HepG2 (cell line): ENCODE measurements around the gene VEGFB. TPM values are rescaled to one million over a fixed set of nuclear protein-coding genes. Genes with fewer than 3 reads are reported as not detected.

Experiments used
- BHLHE40 ChIP-seq: IDR thresholded peaks from 2 replicates; pipeline ENCODE4 v1.6.1; 2011; ENCODE audit warnings: low read length, improper control_type of control experiment
- JUND ChIP-seq: sonication (generic); formaldehyde crosslinking; IDR thresholded peaks from 2 replicates; pipeline ENCODE4 v1.8.0; 2022; ENCODE audit warnings: mild to moderate bottlenecking, missing genetic modification reagents
- MIER2 ChIP-seq: IDR thresholded peaks from 2 replicates; pipeline ENCODE4 v1.6.1; 2016; ENCODE audit warnings: missing biosample characterization, missing genetic modification reagents
- PCBP2 ChIP-seq: fragments of 200-400 bp; formaldehyde crosslinking; optimal IDR thresholded peaks from 2 replicates; pipeline ENCODE3; 2018; ENCODE audit warnings: low read length, low read depth; ENCODE audit not compliant: poor library complexity, severe bottlenecking
- ZBTB20 ChIP-seq: sonication (generic); formaldehyde crosslinking; IDR thresholded peaks from 2 replicates; pipeline ENCODE4 v1.8.1; 2023; ENCODE audit warnings: missing genetic modification reagents, low read depth, mild to moderate bottlenecking, borderline replicate concordance
- ZMYM2 ChIP-seq: sonication (generic); formaldehyde crosslinking; IDR thresholded peaks from 2 replicates; pipeline ENCODE4 v1.8.0; 2022; ENCODE audit warnings: mild to moderate bottlenecking, missing genetic modification reagents
- ZNF577 ChIP-seq: sonication (generic); formaldehyde crosslinking; IDR thresholded peaks from 2 replicates; pipeline ENCODE4 v1.4.0; 2020; ENCODE audit warnings: mild to moderate bottlenecking, low read depth, missing genetic modification reagents, borderline replicate concordance
- ZNF607 ChIP-seq: sonication (generic); formaldehyde crosslinking; IDR thresholded peaks from 2 replicates; pipeline ENCODE4 v1.5.1; 2020; ENCODE audit warnings: missing genetic modification reagents, mild to moderate bottlenecking, borderline replicate concordance
- ZNF672 ChIP-seq: sonication (generic); formaldehyde crosslinking; IDR thresholded peaks from 2 replicates; pipeline ENCODE4 v1.8.1; 2022; ENCODE audit warnings: missing genetic modification reagents
- polyA plus RNA-seq, 8 experiments: library from polyadenylated mRNA; depleted of rRNA in 3 of 8; stranded (reverse) in 7 of 8; unstranded in 1 of 8; fragments of >200 nt; fragmentation: Illumina TruSeq in 4 of 8; extraction: Trizol in 4 of 8; gene quantifications; 2 replicates each; pipeline versions ENCODE4 v1.2.1 to v1.2.3, GENCODE V29; 2011 to 2016; ENCODE audit warnings: low read depth in 4 of 8, missing spikeins in 1 of 8, mixed read lengths in 1 of 8; ENCODE audit not compliant: insufficient read depth in 1 of 8
- total RNA-seq, 5 experiments: library from RNA; depleted of rRNA; stranded (reverse); fragments of >200 nt; fragmentation: Illumina TruSeq; extraction: Trizol; gene quantifications; 2 replicates each; pipeline ENCODE4 v1.2.3, GENCODE V29; 2016; ENCODE audit warnings: low read depth in 1 of 5
- TF ChIP-seq, protein P1 (sequence below): sonication (generic); formaldehyde crosslinking; IDR thresholded peaks from 2 replicates; pipeline ENCODE4 v1.5.0; 2020; ENCODE audit warnings: missing genetic modification reagents, mild to moderate bottlenecking, borderline replicate concordance
- TF ChIP-seq, protein P2 (sequence below): sonication (generic); formaldehyde crosslinking; IDR thresholded peaks from 2 replicates; pipeline ENCODE4 v1.5.0; 2020; ENCODE audit warnings: missing genetic modification reagents
- TF ChIP-seq, protein P3 (sequence below): IDR thresholded peaks from 2 replicates; pipeline ENCODE4 v1.6.1; 2016; ENCODE audit warnings: low read depth, missing genetic modification reagents, missing compliant biosample characterization
- TF ChIP-seq, protein P4 (sequence below): sonication (generic); formaldehyde crosslinking; IDR thresholded peaks from 2 replicates; pipeline ENCODE4 v1.4.0; 2020; ENCODE audit warnings: missing genetic modification reagents
- TF ChIP-seq, protein P5 (sequence below): sonication (generic); formaldehyde crosslinking; IDR thresholded peaks from 2 replicates; pipeline ENCODE4 v1.8.0; 2022; ENCODE audit warnings: missing genetic modification reagents, mild to moderate bottlenecking, inconsistent platforms, borderline replicate concordance

VEGFB gene
- total and polyA plus RNA-seq, 2 of the 13 experiments (the other 11 are each of a cell fraction or from before 2014, with no cell fraction given), result 9.0 to 11.3 TPM

DNA sequence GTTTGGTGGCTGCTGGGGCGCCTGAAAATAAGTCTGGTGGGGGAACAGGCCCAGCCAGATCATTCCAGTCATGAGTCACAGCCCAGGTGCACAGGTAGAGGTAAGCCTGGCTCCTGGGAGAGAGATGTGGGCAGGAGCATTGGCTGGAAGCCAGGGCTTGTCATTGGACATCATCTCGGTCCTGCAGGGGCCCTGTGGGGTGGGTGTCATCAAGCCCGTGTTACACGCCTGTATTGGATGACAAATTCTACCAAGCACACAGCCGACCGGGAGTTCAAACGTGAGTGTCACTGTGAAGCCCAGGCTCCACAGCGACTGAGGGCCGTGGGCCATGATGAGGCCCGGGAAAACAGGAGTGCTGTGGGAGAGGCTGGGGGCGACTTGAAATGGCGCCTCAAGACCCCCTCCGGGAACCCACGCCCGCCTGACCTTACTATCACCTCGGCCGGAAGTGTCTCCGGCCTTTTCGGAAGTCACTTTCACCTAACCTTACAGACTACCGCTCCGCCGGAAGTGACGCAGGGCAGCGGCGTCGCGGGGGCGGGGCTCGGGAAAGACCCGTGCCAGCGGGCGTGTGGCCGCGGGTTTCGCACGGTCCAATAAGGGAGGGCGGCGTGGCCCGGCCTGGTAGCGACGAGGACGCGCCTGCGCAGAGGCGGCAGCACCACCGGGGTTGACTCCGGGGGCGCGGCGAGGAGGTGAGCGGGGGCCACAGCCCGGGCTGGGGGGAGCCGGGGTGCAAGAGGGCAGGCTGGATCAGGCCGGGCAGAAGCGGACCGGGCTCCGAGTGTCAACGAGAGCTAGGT is 6.3 kb downstream of the VEGFB start, which contains the start of gene FKBP2 (continued):
- TF ChIP-seq, protein P1, sequence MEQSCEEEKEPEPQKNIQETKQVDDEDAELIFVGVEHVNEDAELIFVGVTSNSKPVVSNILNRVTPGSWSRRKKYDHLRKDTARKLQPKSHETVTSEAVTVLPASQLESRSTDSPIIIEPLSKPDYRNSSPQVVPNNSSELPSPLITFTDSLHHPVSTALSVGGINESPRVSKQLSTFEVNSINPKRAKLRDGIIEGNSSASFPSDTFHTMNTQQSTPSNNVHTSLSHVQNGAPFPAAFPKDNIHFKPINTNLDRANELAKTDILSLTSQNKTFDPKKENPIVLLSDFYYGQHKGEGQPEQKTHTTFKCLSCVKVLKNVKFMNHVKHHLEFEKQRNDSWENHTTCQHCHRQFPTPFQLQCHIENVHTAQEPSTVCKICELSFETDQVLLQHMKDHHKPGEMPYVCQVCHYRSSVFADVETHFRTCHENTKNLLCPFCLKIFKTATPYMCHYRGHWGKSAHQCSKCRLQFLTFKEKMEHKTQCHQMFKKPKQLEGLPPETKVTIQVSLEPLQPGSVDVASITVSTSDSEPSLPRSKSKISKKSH (CRISPR knock-in tag), result peak; percentile 83; the same call in 1 of the 2 replicates
- TF ChIP-seq ZNF577 (CRISPR knock-in tag) (no peak), ZBTB20 (CRISPR knock-in tag) (no peak), ZMYM2 (CRISPR knock-in tag) (0 out of 2 replicates have a peak, but pooled peaks have one; percentile 26), JUND (CRISPR knock-in tag) (no peak; the same call in 1 of the 2 replicates), MIER2 (CRISPR knock-in tag) (no peak), BHLHE40 (peak; percentile 87), ZNF672 (CRISPR knock-in tag) (no peak), ZNF607 (CRISPR knock-in tag) (peak; percentile 79), PCBP2 (no peak)
- TF ChIP-seq, protein P2, sequence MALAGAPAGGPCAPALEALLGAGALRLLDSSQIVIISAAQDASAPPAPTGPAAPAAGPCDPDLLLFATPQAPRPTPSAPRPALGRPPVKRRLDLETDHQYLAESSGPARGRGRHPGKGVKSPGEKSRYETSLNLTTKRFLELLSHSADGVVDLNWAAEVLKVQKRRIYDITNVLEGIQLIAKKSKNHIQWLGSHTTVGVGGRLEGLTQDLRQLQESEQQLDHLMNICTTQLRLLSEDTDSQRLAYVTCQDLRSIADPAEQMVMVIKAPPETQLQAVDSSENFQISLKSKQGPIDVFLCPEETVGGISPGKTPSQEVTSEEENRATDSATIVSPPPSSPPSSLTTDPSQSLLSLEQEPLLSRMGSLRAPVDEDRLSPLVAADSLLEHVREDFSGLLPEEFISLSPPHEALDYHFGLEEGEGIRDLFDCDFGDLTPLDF, result peak; percentile 59; the same call in 1 of the 2 replicates
- TF ChIP-seq, protein P3, sequence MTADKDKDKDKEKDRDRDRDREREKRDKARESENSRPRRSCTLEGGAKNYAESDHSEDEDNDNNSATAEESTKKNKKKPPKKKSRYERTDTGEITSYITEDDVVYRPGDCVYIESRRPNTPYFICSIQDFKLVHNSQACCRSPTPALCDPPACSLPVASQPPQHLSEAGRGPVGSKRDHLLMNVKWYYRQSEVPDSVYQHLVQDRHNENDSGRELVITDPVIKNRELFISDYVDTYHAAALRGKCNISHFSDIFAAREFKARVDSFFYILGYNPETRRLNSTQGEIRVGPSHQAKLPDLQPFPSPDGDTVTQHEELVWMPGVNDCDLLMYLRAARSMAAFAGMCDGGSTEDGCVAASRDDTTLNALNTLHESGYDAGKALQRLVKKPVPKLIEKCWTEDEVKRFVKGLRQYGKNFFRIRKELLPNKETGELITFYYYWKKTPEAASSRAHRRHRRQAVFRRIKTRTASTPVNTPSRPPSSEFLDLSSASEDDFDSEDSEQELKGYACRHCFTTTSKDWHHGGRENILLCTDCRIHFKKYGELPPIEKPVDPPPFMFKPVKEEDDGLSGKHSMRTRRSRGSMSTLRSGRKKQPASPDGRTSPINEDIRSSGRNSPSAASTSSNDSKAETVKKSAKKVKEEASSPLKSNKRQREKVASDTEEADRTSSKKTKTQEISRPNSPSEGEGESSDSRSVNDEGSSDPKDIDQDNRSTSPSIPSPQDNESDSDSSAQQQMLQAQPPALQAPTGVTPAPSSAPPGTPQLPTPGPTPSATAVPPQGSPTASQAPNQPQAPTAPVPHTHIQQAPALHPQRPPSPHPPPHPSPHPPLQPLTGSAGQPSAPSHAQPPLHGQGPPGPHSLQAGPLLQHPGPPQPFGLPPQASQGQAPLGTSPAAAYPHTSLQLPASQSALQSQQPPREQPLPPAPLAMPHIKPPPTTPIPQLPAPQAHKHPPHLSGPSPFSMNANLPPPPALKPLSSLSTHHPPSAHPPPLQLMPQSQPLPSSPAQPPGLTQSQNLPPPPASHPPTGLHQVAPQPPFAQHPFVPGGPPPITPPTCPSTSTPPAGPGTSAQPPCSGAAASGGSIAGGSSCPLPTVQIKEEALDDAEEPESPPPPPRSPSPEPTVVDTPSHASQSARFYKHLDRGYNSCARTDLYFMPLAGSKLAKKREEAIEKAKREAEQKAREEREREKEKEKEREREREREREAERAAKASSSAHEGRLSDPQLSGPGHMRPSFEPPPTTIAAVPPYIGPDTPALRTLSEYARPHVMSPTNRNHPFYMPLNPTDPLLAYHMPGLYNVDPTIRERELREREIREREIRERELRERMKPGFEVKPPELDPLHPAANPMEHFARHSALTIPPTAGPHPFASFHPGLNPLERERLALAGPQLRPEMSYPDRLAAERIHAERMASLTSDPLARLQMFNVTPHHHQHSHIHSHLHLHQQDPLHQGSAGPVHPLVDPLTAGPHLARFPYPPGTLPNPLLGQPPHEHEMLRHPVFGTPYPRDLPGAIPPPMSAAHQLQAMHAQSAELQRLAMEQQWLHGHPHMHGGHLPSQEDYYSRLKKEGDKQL, result 0 out of 2 replicates have a peak, but pooled peaks have one; percentile 17
- TF ChIP-seq, protein P4, sequence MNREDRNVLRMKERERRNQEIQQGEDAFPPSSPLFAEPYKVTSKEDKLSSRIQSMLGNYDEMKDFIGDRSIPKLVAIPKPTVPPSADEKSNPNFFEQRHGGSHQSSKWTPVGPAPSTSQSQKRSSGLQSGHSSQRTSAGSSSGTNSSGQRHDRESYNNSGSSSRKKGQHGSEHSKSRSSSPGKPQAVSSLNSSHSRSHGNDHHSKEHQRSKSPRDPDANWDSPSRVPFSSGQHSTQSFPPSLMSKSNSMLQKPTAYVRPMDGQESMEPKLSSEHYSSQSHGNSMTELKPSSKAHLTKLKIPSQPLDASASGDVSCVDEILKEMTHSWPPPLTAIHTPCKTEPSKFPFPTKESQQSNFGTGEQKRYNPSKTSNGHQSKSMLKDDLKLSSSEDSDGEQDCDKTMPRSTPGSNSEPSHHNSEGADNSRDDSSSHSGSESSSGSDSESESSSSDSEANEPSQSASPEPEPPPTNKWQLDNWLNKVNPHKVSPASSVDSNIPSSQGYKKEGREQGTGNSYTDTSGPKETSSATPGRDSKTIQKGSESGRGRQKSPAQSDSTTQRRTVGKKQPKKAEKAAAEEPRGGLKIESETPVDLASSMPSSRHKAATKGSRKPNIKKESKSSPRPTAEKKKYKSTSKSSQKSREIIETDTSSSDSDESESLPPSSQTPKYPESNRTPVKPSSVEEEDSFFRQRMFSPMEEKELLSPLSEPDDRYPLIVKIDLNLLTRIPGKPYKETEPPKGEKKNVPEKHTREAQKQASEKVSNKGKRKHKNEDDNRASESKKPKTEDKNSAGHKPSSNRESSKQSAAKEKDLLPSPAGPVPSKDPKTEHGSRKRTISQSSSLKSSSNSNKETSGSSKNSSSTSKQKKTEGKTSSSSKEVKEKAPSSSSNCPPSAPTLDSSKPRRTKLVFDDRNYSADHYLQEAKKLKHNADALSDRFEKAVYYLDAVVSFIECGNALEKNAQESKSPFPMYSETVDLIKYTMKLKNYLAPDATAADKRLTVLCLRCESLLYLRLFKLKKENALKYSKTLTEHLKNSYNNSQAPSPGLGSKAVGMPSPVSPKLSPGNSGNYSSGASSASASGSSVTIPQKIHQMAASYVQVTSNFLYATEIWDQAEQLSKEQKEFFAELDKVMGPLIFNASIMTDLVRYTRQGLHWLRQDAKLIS (CRISPR knock-in tag), result no peak
- TF ChIP-seq, protein P5, sequence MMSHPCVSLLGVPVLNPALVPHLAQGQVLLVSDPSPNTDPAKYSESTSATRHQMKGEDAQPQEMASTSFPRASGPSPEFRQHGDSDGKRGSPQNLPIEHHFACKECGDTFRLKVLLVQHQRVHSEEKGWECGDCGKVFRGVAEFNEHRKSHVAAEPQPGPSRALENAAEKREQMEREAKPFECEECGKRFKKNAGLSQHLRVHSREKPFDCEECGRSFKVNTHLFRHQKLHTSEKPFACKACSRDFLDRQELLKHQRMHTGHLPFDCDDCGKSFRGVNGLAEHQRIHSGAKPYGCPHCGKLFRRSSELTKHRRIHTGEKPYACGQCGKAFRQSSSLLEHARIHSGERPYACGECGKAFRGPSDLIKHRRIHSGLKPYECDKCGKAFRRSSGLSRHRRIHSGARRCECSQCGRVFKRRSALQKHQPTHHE, result peak; percentile 36; the same call in 1 of the 2 replicates
